ENCODE measurements around the gene IFT172.

- TF ChIP-seq, protein P1, sequence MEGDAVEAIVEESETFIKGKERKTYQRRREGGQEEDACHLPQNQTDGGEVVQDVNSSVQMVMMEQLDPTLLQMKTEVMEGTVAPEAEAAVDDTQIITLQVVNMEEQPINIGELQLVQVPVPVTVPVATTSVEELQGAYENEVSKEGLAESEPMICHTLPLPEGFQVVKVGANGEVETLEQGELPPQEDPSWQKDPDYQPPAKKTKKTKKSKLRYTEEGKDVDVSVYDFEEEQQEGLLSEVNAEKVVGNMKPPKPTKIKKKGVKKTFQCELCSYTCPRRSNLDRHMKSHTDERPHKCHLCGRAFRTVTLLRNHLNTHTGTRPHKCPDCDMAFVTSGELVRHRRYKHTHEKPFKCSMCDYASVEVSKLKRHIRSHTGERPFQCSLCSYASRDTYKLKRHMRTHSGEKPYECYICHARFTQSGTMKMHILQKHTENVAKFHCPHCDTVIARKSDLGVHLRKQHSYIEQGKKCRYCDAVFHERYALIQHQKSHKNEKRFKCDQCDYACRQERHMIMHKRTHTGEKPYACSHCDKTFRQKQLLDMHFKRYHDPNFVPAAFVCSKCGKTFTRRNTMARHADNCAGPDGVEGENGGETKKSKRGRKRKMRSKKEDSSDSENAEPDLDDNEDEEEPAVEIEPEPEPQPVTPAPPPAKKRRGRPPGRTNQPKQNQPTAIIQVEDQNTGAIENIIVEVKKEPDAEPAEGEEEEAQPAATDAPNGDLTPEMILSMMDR (IDR thresholded peaks at IDR 0.05) = no peak
- no peak for TF ChIP-seq POLR2A (IDR thresholded peaks at IDR 0.05)
Measured at GRCh38 chr2:27421660-27422250, 67.8 kb downstream of the IFT172 start.
